ENCODE measurements around the gene CFAP210. TPM values are rescaled to one million over a fixed set of nuclear protein-coding genes. Genes with fewer than 3 reads are reported as not detected.

CFAP210 gene, protein sequence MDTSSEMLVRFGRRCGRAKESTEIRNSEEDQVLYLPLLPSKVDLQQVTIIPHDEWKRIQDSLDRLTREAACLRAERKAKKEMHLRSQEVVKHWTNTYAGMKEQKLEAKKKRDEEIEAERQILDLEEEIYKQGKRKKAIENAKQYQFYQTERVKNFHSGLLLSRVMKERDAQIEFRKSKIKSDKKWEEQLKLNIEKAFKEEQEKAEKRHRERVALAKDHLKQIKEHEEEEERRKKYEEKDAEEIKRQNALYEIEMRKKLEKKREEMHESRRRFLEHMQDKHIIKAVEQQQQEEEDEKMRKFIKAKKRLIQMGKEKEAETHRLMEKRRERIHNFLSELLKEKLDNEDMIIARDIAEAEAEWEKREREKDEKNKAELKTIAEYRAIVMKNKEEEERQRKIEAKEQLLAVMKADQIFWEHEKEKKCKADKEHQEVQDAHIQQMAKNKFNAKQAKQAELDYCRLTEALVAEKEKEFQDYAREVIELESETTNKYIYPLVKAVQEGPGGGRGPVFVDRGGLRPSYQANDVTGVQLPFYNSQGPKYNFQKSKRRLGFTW
- total RNA-seq (ENCODE audit: low replicate concordance), result 1.2 and 2.5 TPM in 2 replicates

DNA sequence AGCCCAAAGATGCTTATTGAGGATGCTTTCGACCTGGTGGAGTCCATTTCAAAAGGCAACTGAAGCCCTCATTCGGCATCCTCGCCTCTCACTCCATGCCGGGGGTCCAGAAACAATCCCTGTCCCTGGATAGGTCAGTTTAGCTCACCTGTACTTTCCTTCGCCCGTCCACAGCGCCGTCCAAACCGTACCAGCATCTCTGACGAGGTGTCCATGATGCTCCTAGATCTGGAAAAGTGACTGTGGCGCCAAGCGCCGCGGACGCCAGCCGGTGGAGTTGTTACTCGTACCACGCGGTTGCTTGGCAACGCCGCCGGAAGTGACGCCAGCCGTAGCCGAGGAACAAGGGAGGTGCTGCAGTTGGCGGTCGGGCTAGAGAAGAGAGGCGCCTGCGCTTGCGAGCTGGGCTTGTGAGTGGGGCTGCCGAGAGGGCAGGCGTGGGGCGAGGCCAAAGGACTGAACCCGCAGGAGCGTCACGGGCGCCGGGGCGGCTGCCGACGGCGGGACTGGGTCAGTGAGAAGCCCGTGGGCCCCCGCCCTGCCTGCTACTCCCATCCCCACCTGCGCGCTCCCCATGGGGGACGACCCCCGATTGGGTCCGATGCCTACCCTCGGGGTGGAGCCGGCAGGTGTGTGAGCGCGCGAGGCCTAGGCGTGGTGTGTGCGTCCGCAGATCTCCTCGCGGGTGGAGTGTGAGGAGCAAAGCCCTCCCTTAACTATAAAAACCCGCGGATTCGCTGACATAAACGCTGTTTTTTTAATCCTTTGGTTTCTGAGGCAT is at the start of gene CFAP210, which contains the start of gene PHOSPHO2:
CFAP210 (minus strand) TSS at position 293 of the 781 bp plus-strand sequence; CDS start at position 215, 78 bp downstream.
PHOSPHO2 (plus strand) TSS at position 357 of the 781 bp plus-strand sequence. CDS start 6,503 bp downstream, outside the sequence.
- TF ChIP-seq, protein P1, sequence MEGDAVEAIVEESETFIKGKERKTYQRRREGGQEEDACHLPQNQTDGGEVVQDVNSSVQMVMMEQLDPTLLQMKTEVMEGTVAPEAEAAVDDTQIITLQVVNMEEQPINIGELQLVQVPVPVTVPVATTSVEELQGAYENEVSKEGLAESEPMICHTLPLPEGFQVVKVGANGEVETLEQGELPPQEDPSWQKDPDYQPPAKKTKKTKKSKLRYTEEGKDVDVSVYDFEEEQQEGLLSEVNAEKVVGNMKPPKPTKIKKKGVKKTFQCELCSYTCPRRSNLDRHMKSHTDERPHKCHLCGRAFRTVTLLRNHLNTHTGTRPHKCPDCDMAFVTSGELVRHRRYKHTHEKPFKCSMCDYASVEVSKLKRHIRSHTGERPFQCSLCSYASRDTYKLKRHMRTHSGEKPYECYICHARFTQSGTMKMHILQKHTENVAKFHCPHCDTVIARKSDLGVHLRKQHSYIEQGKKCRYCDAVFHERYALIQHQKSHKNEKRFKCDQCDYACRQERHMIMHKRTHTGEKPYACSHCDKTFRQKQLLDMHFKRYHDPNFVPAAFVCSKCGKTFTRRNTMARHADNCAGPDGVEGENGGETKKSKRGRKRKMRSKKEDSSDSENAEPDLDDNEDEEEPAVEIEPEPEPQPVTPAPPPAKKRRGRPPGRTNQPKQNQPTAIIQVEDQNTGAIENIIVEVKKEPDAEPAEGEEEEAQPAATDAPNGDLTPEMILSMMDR (IDR thresholded peaks at IDR 0.05), result no peak
- TF ChIP-seq EZH2 (IDR thresholded peaks at IDR 0.05) (no peak), EZH2phosphoT487 (IDR thresholded peaks at IDR 0.05) (no peak)
- peaks cover 10% of the 10 kb centered on the region for H3F3A ChIP-seq (ENCODE audit: low read depth)

DNA sequence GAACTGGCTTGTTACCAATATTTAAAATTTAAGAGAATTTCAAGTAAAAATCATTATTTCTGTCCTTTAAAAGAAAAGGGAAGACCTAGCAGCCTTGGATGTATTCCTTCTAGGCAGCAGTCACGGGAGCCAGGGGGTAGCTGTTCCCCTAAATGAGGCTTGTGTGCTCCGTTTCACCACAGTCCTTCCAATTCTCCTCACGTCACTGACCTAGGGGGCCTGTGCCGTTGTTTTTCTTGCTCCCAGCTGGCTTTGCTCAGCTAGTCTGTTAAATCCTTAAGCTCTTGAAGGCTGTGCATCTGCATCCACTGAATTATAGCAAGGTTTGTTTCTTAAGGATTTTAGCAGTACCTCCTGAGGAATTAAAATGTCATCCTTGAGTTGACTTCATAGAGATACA is 49.3 kb upstream of the CFAP210 start:
- TF ChIP-seq EZH2 (IDR thresholded peaks at IDR 0.05) (no peak), EZH2phosphoT487 (IDR thresholded peaks at IDR 0.05) (no peak)
- TF ChIP-seq, protein P1 (IDR thresholded peaks at IDR 0.05), result no peak
- Histone ChIP-seq H3F3A (ENCODE audit: low read depth) (peaks cover 9% of the 10 kb centered on the region), H3K36me3 (peaks cover 25% of the 10 kb centered on the region), H4K20me1 (ENCODE audit: low read depth) (peaks cover 48% of the 10 kb centered on the region), H3K9me3 (ENCODE audit: low read depth) (no peaks in the 10 kb centered on the region), H3K9ac (no peak overlapping the region), H3K79me2 (ENCODE audit: low read depth) (peaks cover 72% of the 10 kb centered on the region), H3K4me3 (no peak overlapping the region), H3K27ac (no peak overlapping the region), H3K27me3 (no peaks in the 10 kb centered on the region), H2AFZ (replicated peaks) (no peak overlapping the region), H3K4me2 (peak overlapping the region; percentile 6), H3K4me1 (peaks cover 6% of the 10 kb centered on the region)
- peaks cover 7% of the 10 kb centered on the region for H3K4me1 Mint-ChIP-seq
- no peak overlapping the region for H3K27ac Mint-ChIP-seq
- peak; percentile 34 for DNase-seq (ENCODE audit: low spot score)
- H3K27me3 Mint-ChIP-seq (ENCODE audit: insufficient read depth, low read depth), result peaks cover 2% of the 10 kb centered on the region
- peaks cover 48% of the 10 kb centered on the region for H3K36me3 Mint-ChIP-seq
- no peak overlapping the region for H3K4me3 Mint-ChIP-seq
- H3K9me3 Mint-ChIP-seq, result no peaks in the 10 kb centered on the region

More for the DNA sequence above, at the start of gene CFAP210, which contains the start of gene PHOSPHO2:
- no peaks in the 10 kb centered on the region for H3K27me3 ChIP-seq
- peaks cover 14% of the 10 kb centered on the region for H3K4me1 Mint-ChIP-seq
- peak within 1 kb of the TSS; percentile 95 for H2AFZ ChIP-seq (replicated peaks)
- H3K27ac Mint-ChIP-seq, result peak within 1 kb of the TSS; percentile 100
- peak within 1 kb of the TSS; percentile 43 for H3K9ac ChIP-seq
- H3K4me3 Mint-ChIP-seq, result peak within 1 kb of the TSS; percentile 99
- peaks cover 10% of the 10 kb centered on the region for H3K4me1 ChIP-seq
- H3K4me3 ChIP-seq, result peak within 1 kb of the TSS; percentile 72
- no peak within 1 kb of the TSS for H3K27ac ChIP-seq
- peaks cover 19% of the 10 kb centered on the region for H3K36me3 ChIP-seq
- no peaks in the 10 kb centered on the region for H4K20me1 ChIP-seq (ENCODE audit: low read depth)
- DNase-seq (ENCODE audit: low spot score), result peak; percentile 98
- peak within 1 kb of the TSS; percentile 94 for H3K4me2 ChIP-seq
- H3K9me3 Mint-ChIP-seq, result peaks cover 11% of the 10 kb centered on the region
- peaks cover 5% of the 10 kb centered on the region for H3K27me3 Mint-ChIP-seq (ENCODE audit: insufficient read depth, low read depth)
- peaks cover 21% of the 10 kb centered on the region for H3K79me2 ChIP-seq (ENCODE audit: low read depth)
- H3K36me3 Mint-ChIP-seq, result peaks cover 10% of the 10 kb centered on the region
- H3K9me3 ChIP-seq (ENCODE audit: low read depth), result no peaks in the 10 kb centered on the region

DNA sequence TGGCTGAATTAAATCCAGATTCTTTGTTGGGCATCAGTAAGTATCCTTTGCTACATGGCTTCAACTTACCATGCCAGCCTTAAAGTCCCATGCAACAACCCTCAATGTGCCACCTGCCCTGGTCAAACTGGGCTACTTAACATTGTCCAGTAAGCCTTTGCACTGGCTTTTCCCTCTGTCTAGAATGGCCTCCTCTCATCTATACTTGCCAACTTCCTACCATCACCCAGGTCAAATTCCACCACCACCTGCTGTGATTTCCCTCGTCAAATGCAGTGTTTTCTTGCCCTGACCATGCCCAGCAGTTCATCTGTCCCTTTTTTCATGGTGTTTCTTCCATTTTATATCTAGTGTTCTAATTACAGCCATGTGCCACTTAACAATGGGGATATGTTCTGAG is 45.1 kb upstream of the CFAP210 start:
- Histone ChIP-seq H3K4me1 (peaks cover 34% of the 10 kb centered on the region), H3K36me3 (peaks cover 16% of the 10 kb centered on the region), H3K4me3 (no peak overlapping the region), H3K27me3 (no peaks in the 10 kb centered on the region), H3K27ac (no peak overlapping the region), H3K9me3 (ENCODE audit: low read depth) (no peaks in the 10 kb centered on the region), H3K9ac (no peak overlapping the region), H3K79me2 (ENCODE audit: low read depth) (peaks cover 96% of the 10 kb centered on the region), H3F3A (ENCODE audit: low read depth) (no peaks in the 10 kb centered on the region), H4K20me1 (ENCODE audit: low read depth) (peaks cover 73% of the 10 kb centered on the region), H2AFZ (replicated peaks) (no peak overlapping the region), H3K4me2 (peak overlapping the region; percentile 5)
- DNase-seq (ENCODE audit: low spot score), result no peak
- Mint-ChIP-seq H3K27me3 (ENCODE audit: insufficient read depth, low read depth) (peaks cover 3% of the 10 kb centered on the region), H3K27ac (no peak overlapping the region), H3K4me3 (no peak overlapping the region), H3K4me1 (peaks cover 32% of the 10 kb centered on the region), H3K36me3 (peaks cover 40% of the 10 kb centered on the region), H3K9me3 (no peaks in the 10 kb centered on the region)
- no peak for TF ChIP-seq EZH2phosphoT487 (IDR thresholded peaks at IDR 0.05)
- no peak for TF ChIP-seq EZH2 (IDR thresholded peaks at IDR 0.05)
